BLaER1 treated with 17β-estradiol and CSF1 and Interleukin-3, amounts not matched to agents 10 nM and 100 nM (cell line): ENCODE data around the gene ECHDC1.

ENCODE experiments used
- H3K27ac ChIP-seq, 11 experiments: shearing (Covaris generic); formaldehyde crosslinking; 2 replicates each; pipeline ENCODE4 v1.8.1; 2022
- H3K27me3 ChIP-seq, 11 experiments: shearing (Covaris generic); formaldehyde crosslinking; 2 replicates each; pipeline ENCODE4 v1.8.1; 2022
- H3K36me3 ChIP-seq, 11 experiments: shearing (Covaris generic); formaldehyde crosslinking; 2 replicates each; pipeline ENCODE4 v1.8.1; 2022
- H3K4me1 ChIP-seq, 10 experiments: shearing (Covaris generic); formaldehyde crosslinking; 2 replicates each; pipeline ENCODE4 v1.8.1; 2022
- H3K4me2 ChIP-seq, 11 experiments: shearing (Covaris generic); formaldehyde crosslinking; 2 replicates each; pipeline ENCODE4 v1.8.1; 2022
- H3K4me3 ChIP-seq, 10 experiments: shearing (Covaris generic); formaldehyde crosslinking; 2 replicates each; pipeline ENCODE4 v1.8.1; 2022
- H3K9ac ChIP-seq, 11 experiments: shearing (Covaris generic); formaldehyde crosslinking; 2 replicates each; pipeline ENCODE4 v1.8.1; 2022
- H3K9me3 ChIP-seq, 11 experiments: shearing (Covaris generic); formaldehyde crosslinking; replicated peaks in 1 of 11; 2 replicates each; pipeline ENCODE4 v1.8.1; 2022
- H4K20me1 ChIP-seq, 11 experiments: shearing (Covaris generic); formaldehyde crosslinking; 2 replicates each; pipeline ENCODE4 v1.8.1; 2022
- Cebpa-rat ChIP-seq, 11 experiments: shearing (Covaris generic); IDR thresholded peaks; 2 replicates each; pipeline ENCODE4 v1.8.1; 2022

Gene ECHDC1

GRCh38 chr6:127302728-127303660 is 40.4 kb downstream of the ECHDC1 start:
- Histone ChIP-seq H3K4me1 (peaks cover 10 to 38% (median 20%) of the 10 kb centered on the region in 10 experiments), H4K20me1 (peaks cover 21 to 62% (median 49%) of the 10 kb centered on the region in 11 experiments; a peak in 20 of 22 replicates), H3K27ac (peak overlapping the region in 1 of 11 experiments; percentile 1; a peak in 1 of 22 replicates), H3K27me3 (0 out of 22 replicates have a peak, but pooled peaks cover 0 to 3% (median 0%) of the 10 kb centered on the region in 11 experiments), H3K4me3 (no peak overlapping the region), H3K4me2 (peak overlapping the region; percentile 4 to 73 (median 42); a peak in 20 of 22 replicates), H3K9ac (peak overlapping the region in 2 of 11 experiments; percentile 0 to 16; a peak in 2 of 22 replicates), H3K36me3 (peaks cover 21 to 69% (median 53%) of the 10 kb centered on the region in 11 experiments), H3K9me3 (peaks cover 20 to 25% (median 23%) of the 10 kb centered on the region in 11 experiments)
- TF ChIP-seq Cebpa-rat (IDR thresholded peaks at IDR 0.05), result no peak

- Histone ChIP-seq H3K4me1 (peaks cover 10 to 38% (median 20%) of the 10 kb centered on the region in 10 experiments), H4K20me1 (peaks cover 26 to 73% (median 49%) of the 10 kb centered on the region in 11 experiments; a peak in 20 of 22 replicates), H3K36me3 (peaks cover 18 to 69% (median 51%) of the 10 kb centered on the region in 11 experiments), H3K9me3 (peaks cover 3 to 11% (median 7%) of the 10 kb centered on the region in 11 experiments), H3K4me2 (peak overlapping the region in 1 of 11 experiments; percentile 34; a peak in 1 of 22 replicates), H3K27ac (no peak overlapping the region), H3K27me3 (0 out of 22 replicates have a peak, but pooled peaks cover 0 to 3% (median 0%) of the 10 kb centered on the region in 11 experiments), H3K4me3 (no peak overlapping the region), H3K9ac (no peak overlapping the region)
- no peak for TF ChIP-seq Cebpa-rat (IDR thresholded peaks at IDR 0.05)
Observed at GRCh38 chr6:127301199-127301700, 42.2 kb downstream of the ECHDC1 start.

GRCh38 chr6:127300411-127300810 is 43.0 kb downstream of the ECHDC1 start:
- Histone ChIP-seq H3K4me1 (peaks cover 10 to 38% (median 20%) of the 10 kb centered on the region in 10 experiments), H3K9ac (no peak overlapping the region), H3K27me3 (0 out of 22 replicates have a peak, but pooled peaks cover 0 to 3% (median 0%) of the 10 kb centered on the region in 11 experiments), H3K4me3 (no peak overlapping the region), H3K27ac (no peak overlapping the region), H3K4me2 (no peak overlapping the region), H3K9me3 (peaks cover 0 to 6% (median 0%) of the 10 kb centered on the region in 11 experiments; a peak in 6 of 22 replicates), H3K36me3 (peaks cover 16 to 69% (median 52%) of the 10 kb centered on the region in 11 experiments), H4K20me1 (peaks cover 26 to 75% (median 48%) of the 10 kb centered on the region in 11 experiments; a peak in 20 of 22 replicates)
- no peak for TF ChIP-seq Cebpa-rat (IDR thresholded peaks at IDR 0.05)

GRCh38 chr6:127299522-127300240 is 43.7 kb downstream of the ECHDC1 start:
- H3K36me3 ChIP-seq, result peaks cover 21 to 72% (median 58%) of the 10 kb centered on the region in 11 experiments
- 0 out of 22 replicates have a peak, but pooled peaks cover 0 to 3% (median 0%) of the 10 kb centered on the region in 11 experiments for H3K27me3 ChIP-seq
- peaks cover 25 to 75% (median 42%) of the 10 kb centered on the region in 11 experiments; a peak in 20 of 22 replicates for H4K20me1 ChIP-seq
- no peak overlapping the region for H3K4me2 ChIP-seq
- H3K9ac ChIP-seq, result no peak overlapping the region
- TF ChIP-seq Cebpa-rat (IDR thresholded peaks at IDR 0.05), result no peak
- H3K4me3 ChIP-seq, result no peak overlapping the region
- peaks cover 10 to 38% (median 20%) of the 10 kb centered on the region in 10 experiments for H3K4me1 ChIP-seq
- no peak overlapping the region for H3K27ac ChIP-seq
- H3K9me3 ChIP-seq, result peaks cover 0 to 6% (median 0%) of the 10 kb centered on the region in 11 experiments; a peak in 5 of 22 replicates

GRCh38 chr6:127298475-127298874 is 44.9 kb downstream of the ECHDC1 start:
- no peaks in the 10 kb centered on the region for H3K27me3 ChIP-seq
- H3K9ac ChIP-seq, result no peak overlapping the region
- no peak for TF ChIP-seq Cebpa-rat (IDR thresholded peaks at IDR 0.05)
- H3K36me3 ChIP-seq, result peaks cover 32 to 76% (median 59%) of the 10 kb centered on the region in 11 experiments
- peaks cover 13 to 75% (median 30%) of the 10 kb centered on the region in 11 experiments; a peak in 20 of 22 replicates for H4K20me1 ChIP-seq
- peaks cover 0 to 6% (median 0%) of the 10 kb centered on the region in 11 experiments; a peak in 5 of 22 replicates for H3K9me3 ChIP-seq
- H3K4me2 ChIP-seq, result no peak overlapping the region
- H3K4me1 ChIP-seq, result peaks cover 4 to 30% (median 12%) of the 10 kb centered on the region in 10 experiments
- no peak overlapping the region for H3K27ac ChIP-seq
- H3K4me3 ChIP-seq, result no peak overlapping the region

- Histone ChIP-seq H3K4me1 (peaks cover 0 to 21% (median 5%) of the 10 kb centered on the region in 10 experiments; a peak in 12 of 20 replicates), H3K27ac (no peak overlapping the region), H3K36me3 (peaks cover 36 to 85% (median 63%) of the 10 kb centered on the region in 11 experiments), H3K4me3 (no peak overlapping the region), H3K27me3 (no peaks in the 10 kb centered on the region), H3K4me2 (no peak overlapping the region), H4K20me1 (peaks cover 10 to 77% (median 27%) of the 10 kb centered on the region in 11 experiments; a peak in 14 of 22 replicates), H3K9me3 (peaks cover 0 to 6% (median 0%) of the 10 kb centered on the region in 11 experiments; a peak in 5 of 22 replicates), H3K9ac (no peak overlapping the region)
- TF ChIP-seq Cebpa-rat (IDR thresholded peaks at IDR 0.05), result no peak
Observed at GRCh38 chr6:127297502-127298070, 45.8 kb downstream of the ECHDC1 start.

- H3K4me2 ChIP-seq, result no peak overlapping the region
- H3K9ac ChIP-seq, result no peak overlapping the region
- no peaks in the 10 kb centered on the region for H3K4me1 ChIP-seq
- no peaks in the 10 kb centered on the region for H3K9me3 ChIP-seq
- H3K27ac ChIP-seq, result no peak overlapping the region
- H4K20me1 ChIP-seq, result peaks cover 0 to 96% (median 27%) of the 10 kb centered on the region in 11 experiments; a peak in 14 of 22 replicates
- peaks cover 60 to 96% (median 74%) of the 10 kb centered on the region in 11 experiments for H3K36me3 ChIP-seq
- H3K4me3 ChIP-seq, result no peak overlapping the region
- TF ChIP-seq Cebpa-rat (IDR thresholded peaks at IDR 0.05), result no peak
- no peaks in the 10 kb centered on the region for H3K27me3 ChIP-seq
Observed at GRCh38 chr6:127291495-127291894, 51.9 kb downstream of the ECHDC1 start.
